Prostate gland (tissue), 2 donors: ENCODE results near the gene RYR1. TPM values are rescaled to one million over a fixed set of nuclear protein-coding genes. Genes with fewer than 3 reads are reported as not detected.

Experiments used
- DNase-seq: peaks from one replicate; pipeline ENCODE4 v3.0.0-alpha.2; 2019; ENCODE audit warnings: low spot score
- H3K27ac ChIP-seq, 2 donors: fragments of 200-600 bp; sonication (generic); 2 replicates each; pipeline ENCODE4 v1.5.1; 2017 to 2019
- H3K27me3 ChIP-seq: fragments of 200-600 bp; sonication (generic); replicated peaks from 2 replicates; pipeline ENCODE4 v1.5.1; 2019; ENCODE audit not compliant: insufficient read depth
- H3K36me3 ChIP-seq, 2 donors: fragments of 200-600 bp; sonication (generic); 1 replicate in 1 of 2; 2 replicates in 1 of 2; pipeline versions ENCODE4 v1.5.1 to v1.8.1; 2017 to 2019
- H3K4me1 ChIP-seq: fragments of 200-600 bp; sonication (generic); replicated peaks from 2 replicates; pipeline ENCODE4 v1.5.1; 2019
- H3K4me3 ChIP-seq, 2 donors: fragments of 200-600 bp; sonication (generic); 2 replicates each; pipeline ENCODE4 v1.5.1; 2017 to 2019
- H3K9me3 ChIP-seq: fragments of 200-600 bp; sonication (generic); 2 replicates; pipeline ENCODE4 v1.5.1; 2017
- CTCF ChIP-seq, 4 experiments: fragments of 200-600 bp in 2 of 4; fragments of 450-650 bp in 2 of 4; sonication (generic) in 2 of 4; IDR thresholded peaks; 1 replicate in 3 of 4; 2 replicates in 1 of 4; pipeline ENCODE4 v1.5.1; 2016 to 2019; ENCODE audit warnings: antibody characterized with exemption in 4 of 4, mild to moderate bottlenecking in 2 of 4, moderate library complexity in 2 of 4
- POLR2A ChIP-seq: fragments of 450-650 bp; IDR thresholded peaks from one replicate; pipeline ENCODE4 v1.6.1; 2016; ENCODE audit warnings: antibody characterized with exemption, mild to moderate bottlenecking
- POLR2AphosphoS5 ChIP-seq: sonication (generic); formaldehyde crosslinking; IDR thresholded peaks from one replicate; pipeline ENCODE4 v1.6.1; 2017; ENCODE audit warnings: antibody characterized with exemption
- WGBS: methylation state at CpG from one replicate; pipeline ENCODE4 v1.1.5; 2018; 5-methylcytosine and 5-hydroxymethylcytosine counted together
- intact Hi-C: fragments of 100-400 bp; cut with DNase I; formaldehyde crosslinking; loops from one replicate; pipeline ENCODE4 v1.14.2; 2022
- total RNA-seq, 2 donors: library from RNA; depleted of rRNA; stranded (reverse); fragments of >200 nt; gene quantifications; one replicate each; pipeline ENCODE4 v1.1.0, GENCODE V29; 2016

Gene RYR1
- total RNA-seq, 2 donors from 2014 or later: 5.7 to 8.6 TPM

- Histone ChIP-seq H3K9me3 (no peaks in the 10 kb centered on the region), H3K36me3 (no peaks in the 10 kb centered on the region), H3K4me1 (no peaks in the 10 kb centered on the region), H3K27me3 (no peaks in the 10 kb centered on the region), H3K4me3 (no peak overlapping the region), H3K27ac (no peak overlapping the region)
- TF ChIP-seq CTCF (IDR thresholded peaks at IDR 0.05) (no peak), POLR2A (no peak)
- DNase-seq: no peak
- intact Hi-C loops: no loop called here
- WGBS: 29% methylated on average over 4 of the region's 4 CpGs
Observed at GRCh38 chr19:38455031-38455430, 21.5 kb downstream of the RYR1 start.

- Histone ChIP-seq H3K9me3 (no peaks in the 10 kb centered on the region), H3K4me3 (no peak overlapping the region), H3K27ac (no peak overlapping the region), H3K36me3 (no peaks in the 10 kb centered on the region), H3K27me3 (no peaks in the 10 kb centered on the region), H3K4me1 (no peaks in the 10 kb centered on the region)
- WGBS: 80% methylated on average over 5 of the region's 5 CpGs
- no peak for TF ChIP-seq POLR2A
- no peak for TF ChIP-seq POLR2AphosphoS5
- no peak for TF ChIP-seq CTCF (IDR thresholded peaks at IDR 0.05)
- no peak for DNase-seq
- intact Hi-C loops: no loop called here
Observed at GRCh38 chr19:38457202-38457601, 23.7 kb downstream of the RYR1 start.

GRCh38 chr19:38457690-38458405 is 24.4 kb downstream of the RYR1 start:
- 86% methylated on average over 15 of the region's 15 CpGs for WGBS
- H3K4me1 ChIP-seq: no peaks in the 10 kb centered on the region
- H3K27ac ChIP-seq: no peak overlapping the region
- TF ChIP-seq POLR2AphosphoS5 (no peak), POLR2A (no peak), CTCF (IDR thresholded peaks at IDR 0.05) (no peak)
- no peak for DNase-seq
- H3K9me3 ChIP-seq: no peaks in the 10 kb centered on the region
- H3K27me3 ChIP-seq: no peaks in the 10 kb centered on the region
- intact Hi-C loops: no loop called here
- H3K4me3 ChIP-seq: no peak overlapping the region
- no peaks in the 10 kb centered on the region for H3K36me3 ChIP-seq

- no peak overlapping the region for H3K4me3 ChIP-seq
- H3K27me3 ChIP-seq: no peaks in the 10 kb centered on the region
- WGBS: 89% methylated on average over 13 of the region's 13 CpGs
- TF ChIP-seq POLR2AphosphoS5 (no peak), CTCF (IDR thresholded peaks at IDR 0.05) (no peak), POLR2A (no peak)
- no peak overlapping the region for H3K27ac ChIP-seq
- DNase-seq: no peak
- H3K9me3 ChIP-seq: no peaks in the 10 kb centered on the region
- intact Hi-C loops: no loop called here
- H3K36me3 ChIP-seq: no peaks in the 10 kb centered on the region
- no peaks in the 10 kb centered on the region for H3K4me1 ChIP-seq
Observed at GRCh38 chr19:38458991-38459390, 25.5 kb downstream of the RYR1 start.

- Histone ChIP-seq H3K36me3 (no peaks in the 10 kb centered on the region), H3K27me3 (no peaks in the 10 kb centered on the region), H3K4me1 (no peaks in the 10 kb centered on the region), H3K4me3 (no peak overlapping the region), H3K9me3 (no peaks in the 10 kb centered on the region), H3K27ac (no peak overlapping the region)
- intact Hi-C loops: no loop called here
- 91% methylated on average over 18 of the region's 18 CpGs for WGBS
- no peak for TF ChIP-seq POLR2A
- no peak for DNase-seq
Observed at GRCh38 chr19:38463365-38463764, 29.9 kb downstream of the RYR1 start.
